HCT116 (cell line): ENCODE results near the gene AGFG2. TPM values are rescaled to one million over a fixed set of nuclear protein-coding genes. Genes with fewer than 3 reads are reported as not detected.

Experiments used
- ATAC-seq: fragments of 200-7000 bp; cut with Tn5 transposase; 2 replicates; pipeline ENCODE4 v1.9.1; 2020; ENCODE audit warnings: mild to moderate bottlenecking, moderate library complexity
- BruUV-seq: library from RNA; stranded (reverse); fragments of 400-500 nt; replicated peaks from 2 replicates; lab custom pipeline; 2021; lab: Mats Ljungman, UMichigan
- CTCF ChIA-PET: fragments of 300-600 bp; sonication (Branson Sonifier 250); formaldehyde crosslinking; loops from one replicate; lab custom pipeline; 2021; ENCODE audit warnings: antibody characterized with exemption; lab: Charles Lee
- POLR2A ChIA-PET: fragments of 300-600, 350-600 bp; sonication (Branson Sonifier 250); formaldehyde crosslinking; loops from one replicate; lab custom pipeline; 2021; ENCODE audit warnings: antibody characterized with exemption; lab: Charles Lee
- RAD21 ChIA-PET, 2 experiments: fragments of 300-600 bp; sonication (Branson Sonifier 250); formaldehyde crosslinking; loops; one replicate each; lab custom pipeline; 2023; ENCODE audit warnings: low total read pairs in 2 of 2; ENCODE audit not compliant: uncharacterized antibody in 2 of 2, unreplicated experiment in 2 of 2, low non-redundant PET in 1 of 2; lab: Charles Lee
- DNase-seq: peaks from one replicate; pipeline ENCODE4 v3.0.0-alpha.2; 2010; ENCODE audit warnings: low read depth, low spot score
- H2AFZ ChIP-seq: fragments of 200-600 bp; shearing (Covaris generic), sonication (generic); 2 replicates; pipeline ENCODE4 v1.6.1; 2017; ENCODE audit warnings: low read depth, mixed run types, mixed read lengths, antibody characterized with exemption, low read length; ENCODE audit not compliant: poor library complexity, severe bottlenecking
- H3K27ac ChIP-seq: 2 replicates; pipeline ENCODE4 v1.5.1; 2012; ENCODE audit warnings: low read depth, low read length
- H3K27me3 ChIP-seq: fragments of 200-600 bp; sonication (generic); 2 replicates; pipeline ENCODE4 v1.6.1; 2016; ENCODE audit warnings: mixed run types, low read length, mixed read lengths; ENCODE audit not compliant: insufficient read depth
- H3K36me3 ChIP-seq, 2 experiments: fragments of 200-500 bp in 1 of 2; fragments of 200-600 bp in 1 of 2; sonication (Bioruptor generic) in 1 of 2; sonication (generic) in 1 of 2; 2 replicates each; pipeline versions ENCODE4 v1.5.1 to v1.6.1; 2014 to 2016; ENCODE audit warnings: low read length in 2 of 2, inconsistent platforms in 1 of 2, mixed read lengths in 1 of 2, mixed run types in 1 of 2; ENCODE audit not compliant: insufficient read depth in 2 of 2, control insufficient read depth in 1 of 2
- H3K4me1 ChIP-seq, 2 experiments: fragments of 200-600 bp in 1 of 2; sonication (generic) in 1 of 2; 2 replicates each; pipeline versions ENCODE4 v1.5.1 to v1.6.1; 2012 to 2017; ENCODE audit warnings: low read length in 2 of 2, inconsistent platforms in 1 of 2, mild to moderate bottlenecking in 1 of 2, mixed read lengths in 1 of 2, mixed run types in 1 of 2, moderate library complexity in 1 of 2; ENCODE audit not compliant: insufficient read depth in 2 of 2, control insufficient read depth in 1 of 2
- H3K4me2 ChIP-seq: fragments of 200-600 bp; sonication (generic); 2 replicates; pipeline ENCODE4 v1.6.1; 2017; ENCODE audit warnings: mixed run types, low read length, mixed read lengths
- H3K4me3 ChIP-seq, 2 experiments: fragments of 200-600 bp in 1 of 2; sonication (generic) in 1 of 2; replicated peaks in 1 of 2; 2 replicates each; pipeline ENCODE4 v1.5.1; 2011 to 2016; ENCODE audit warnings: low read length in 2 of 2, control low read depth in 1 of 2, low read depth in 1 of 2, mild to moderate bottlenecking in 1 of 2, mixed read lengths in 1 of 2, mixed run types in 1 of 2
- H3K79me2 ChIP-seq: fragments of 200-600 bp; sonication (generic); 2 replicates; pipeline ENCODE4 v1.6.1; 2017; ENCODE audit warnings: mild to moderate bottlenecking, mixed run types, low read length, moderate library complexity, mixed read lengths; ENCODE audit not compliant: insufficient read depth
- H3K9ac ChIP-seq: fragments of 200-600 bp; sonication (generic); 2 replicates; pipeline ENCODE4 v1.6.1; 2016; ENCODE audit warnings: low read length, mixed read lengths
- H3K9me2 ChIP-seq: fragments of 200-600 bp; sonication (generic), shearing (Covaris generic); 2 replicates; pipeline ENCODE4 v1.6.1; 2017; ENCODE audit warnings: mixed run types, mild to moderate bottlenecking, moderate library complexity; ENCODE audit not compliant: insufficient read depth
- H3K9me3 ChIP-seq, 2 experiments: fragments of 200-500 bp in 1 of 2; fragments of 200-600 bp in 1 of 2; sonication (Bioruptor generic) in 1 of 2; sonication (generic) in 1 of 2; 2 replicates each; pipeline ENCODE4 v1.6.1; 2014 to 2017; ENCODE audit warnings: low read length in 2 of 2, mixed read lengths in 2 of 2, inconsistent platforms in 1 of 2, low read depth in 1 of 2, mild to moderate bottlenecking in 1 of 2, mixed run types in 1 of 2, moderate library complexity in 1 of 2; ENCODE audit not compliant: control insufficient read depth in 1 of 2, insufficient read depth in 1 of 2
- H4K20me1 ChIP-seq: fragments of 200-600 bp; sonication (generic), shearing (Covaris generic); 2 replicates; pipeline ENCODE4 v1.6.1; 2017; ENCODE audit warnings: mixed run types, mild to moderate bottlenecking, moderate library complexity; ENCODE audit not compliant: insufficient read depth
- ATF3 ChIP-seq: IDR thresholded peaks from 2 replicates; pipeline ENCODE4 v1.6.1; 2012
- CEBPB ChIP-seq: IDR thresholded peaks from 2 replicates; pipeline ENCODE4 v1.6.1; 2012; ENCODE audit warnings: low read depth
- CTCF ChIP-seq, 3 experiments: fragments of 200-600 bp in 1 of 3; sonication (generic) in 1 of 3; IDR thresholded peaks in 2 of 3; conservative IDR thresholded peaks in 1 of 3; 2 replicates each; pipeline ENCODE4 v1.5.1; 2012 to 2017; ENCODE audit warnings: low read depth in 2 of 3, low read length in 2 of 3, antibody characterized with exemption in 1 of 3, borderline replicate concordance in 1 of 3, control low read depth in 1 of 3, mild to moderate bottlenecking in 1 of 3, mixed read lengths in 1 of 3, mixed run types in 1 of 3, moderate library complexity in 1 of 3; ENCODE audit not compliant: insufficient read depth in 1 of 3
- EGR1 ChIP-seq: IDR thresholded peaks from 2 replicates; pipeline ENCODE4 v1.6.1; 2012; ENCODE audit warnings: low read depth
- EZH2 ChIP-seq: fragments of 200-600 bp; sonication (generic); IDR thresholded peaks from 2 replicates; pipeline ENCODE4 v1.6.1; 2017; ENCODE audit warnings: antibody characterized with exemption, mixed run types
- EZH2phosphoT487 ChIP-seq: fragments of 200-600 bp; IDR thresholded peaks from 2 replicates; pipeline ENCODE4 v1.6.1; 2018; ENCODE audit warnings: antibody characterized with exemption, borderline replicate concordance
- FOSL1 ChIP-seq: IDR thresholded peaks from 2 replicates; pipeline ENCODE4 v1.6.1; 2012; ENCODE audit warnings: low read depth
- JUND ChIP-seq: IDR thresholded peaks from 2 replicates; pipeline ENCODE4 v1.6.1; 2012
- MAX ChIP-seq: IDR thresholded peaks from 2 replicates; pipeline ENCODE4 v1.6.1; 2012
- POLR2A ChIP-seq: IDR thresholded peaks from 2 replicates; pipeline ENCODE4 v1.7.0; 2011; ENCODE audit warnings: borderline replicate concordance; ENCODE audit not compliant: insufficient read depth, insufficient read length; ENCODE audit errors: extremely low read depth
- RAD21 ChIP-seq: IDR thresholded peaks from 2 replicates; pipeline ENCODE4 v1.6.1; 2012; ENCODE audit warnings: low read depth, mild to moderate bottlenecking
- REST ChIP-seq: IDR thresholded peaks from 2 replicates; pipeline ENCODE4 v1.6.1; 2012; ENCODE audit warnings: low read depth
- SIN3A ChIP-seq: IDR thresholded peaks from 2 replicates; pipeline ENCODE4 v1.6.1; 2012; ENCODE audit warnings: low read depth
- SP1 ChIP-seq: IDR thresholded peaks from 2 replicates; pipeline ENCODE4 v1.6.1; 2012; ENCODE audit warnings: low read depth
- TCF7L2 ChIP-seq: IDR thresholded peaks from 2 replicates; pipeline ENCODE4 v1.7.0; 2011; ENCODE audit warnings: borderline replicate concordance, inconsistent platforms; ENCODE audit not compliant: insufficient read depth, insufficient read length; ENCODE audit errors: extremely low read depth
- YY1 ChIP-seq: IDR thresholded peaks from 2 replicates; pipeline ENCODE4 v1.6.1; 2011; ENCODE audit warnings: low read length, low read depth, moderate library complexity, mild to moderate bottlenecking; ENCODE audit not compliant: insufficient replicate concordance; ENCODE audit errors: extremely low read depth
- ZNF274 ChIP-seq: fragments of 200-500 bp; sonication (Bioruptor generic); IDR thresholded peaks from 2 replicates; pipeline ENCODE4 v1.6.1; 2014; ENCODE audit warnings: mild to moderate bottlenecking, low read depth, low read length, inconsistent platforms
- intact Hi-C: fragments of 100-400 bp; cut with micrococcal nuclease; formaldehyde crosslinking; loops from 2 replicates; pipeline ENCODE4 v1.10.0; 2022
- total RNA-seq: library from RNA; stranded (reverse); gene quantifications from one replicate; pipeline ENCODE4 v1.2.1, GENCODE V29; 2021; ENCODE audit not compliant: unreplicated experiment

AGFG2 gene
- total RNA-seq, 1 experiment from 2014 or later = 14.0 TPM

- intact Hi-C loops = no loop called here
- ChIA-PET RAD21 (no interaction called here), POLR2A (no interaction called here), CTCF (no interaction called here)
- no TSS peak for BruUV-seq
- Histone ChIP-seq H3K36me3 (peaks cover 8 to 9% of the 10 kb centered on the region in 2 experiments; a peak in 3 of 4 replicates), H3K9ac (no peak overlapping the region), H3K27me3 (no peaks in the 10 kb centered on the region), H3K9me3 (no peaks in the 10 kb centered on the region), H4K20me1 (no peaks in the 10 kb centered on the region), H3K4me2 (no peak overlapping the region), H3K4me3 (no peak overlapping the region), H3K27ac (no peak overlapping the region), H3K4me1 (peaks cover 2 to 18% of the 10 kb centered on the region in 2 experiments; a peak in 2 of 4 replicates), H2AFZ (no peak overlapping the region), H3K9me2 (no peaks in the 10 kb centered on the region), H3K79me2 (peaks cover 11% of the 10 kb centered on the region; the same call in 1 of the 2 replicates)
- TF ChIP-seq RAD21 (no peak), POLR2A (no peak), YY1 (no peak), TCF7L2 (no peak), ATF3 (no peak), EZH2phosphoT487 (no peak), REST (no peak), SP1 (no peak), SIN3A (no peak), FOSL1 (no peak), CEBPB (no peak), EZH2 (no peak), CTCF (IDR thresholded peaks at IDR 0.05 in 2 of 3, conservative IDR thresholded peaks at IDR 0.05 in 1 of 3; ENCODE audit: borderline replicate concordance in 1 of 3, insufficient read depth in 1 of 3, low read depth in 2 of 3, low read length in 2 of 3) (no peak), MAX (no peak), ZNF274 (no peak), JUND (no peak), EGR1 (no peak)
- DNase-seq (no peak), ATAC-seq (no peak)
Observed at GRCh38 chr7:100580466-100581283, 41.7 kb downstream of the AGFG2 start.
